Adrenal gland (tissue), 12 donors: ENCODE measurements around the gene CISTR. TPM values are rescaled to one million over a fixed set of nuclear protein-coding genes. Genes with fewer than 3 reads are reported as not detected.

ENCODE experiments used
- DNase-seq, 7 donors: peaks; one replicate each; pipeline ENCODE4 v3.0.0-alpha.2; 2019 to 2020
- H3K27ac ChIP-seq, 5 donors: fragments of 200-600 bp; sonication (generic) in 4 of 5; 1 replicate in 3 of 5; 2 replicates in 2 of 5; pipeline versions ENCODE4 v1.5.1 to v1.8.0; 2016 to 2020; ENCODE audit warnings: mild to moderate bottlenecking in 1 of 5
- H3K27me3 ChIP-seq: fragments of 200-600 bp; 2 replicates; pipeline ENCODE4 v1.8.0; 2021
- H3K36me3 ChIP-seq, 2 donors: fragments of 200-600 bp; replicated peaks in 1 of 2; 1 replicate in 1 of 2; 2 replicates in 1 of 2; pipeline versions ENCODE4 v1.5.1 to v1.8.0; 2018 to 2022
- H3K4me1 ChIP-seq, 2 donors: fragments of 200-600 bp; replicated peaks in 1 of 2; 1 replicate in 1 of 2; 2 replicates in 1 of 2; pipeline versions ENCODE4 v1.5.1 to v1.8.0; 2018 to 2021
- H3K4me3 ChIP-seq, 4 donors: fragments of 200-600 bp; sonication (generic) in 3 of 4; one replicate each; pipeline ENCODE4 v1.5.1; 2016 to 2018
- H3K9me3 ChIP-seq, 3 donors: fragments of 200-600 bp; sonication (generic) in 1 of 3; replicated peaks in 1 of 3; 1 replicate in 2 of 3; 2 replicates in 1 of 3; pipeline versions ENCODE4 v1.5.1 to v1.8.0; 2016 to 2021
- CTCF ChIP-seq, 6 experiments: fragments of 450-650 bp in 4 of 6; fragments of 200-600 bp in 2 of 6; sonication (generic) in 1 of 6; IDR thresholded peaks; 1 replicate in 5 of 6; 2 replicates in 1 of 6; pipeline versions ENCODE4 v1.5.1 to v1.8.0; 2016 to 2021; ENCODE audit warnings: antibody characterized with exemption in 6 of 6, mild to moderate bottlenecking in 2 of 6, moderate library complexity in 1 of 6
- POLR2A ChIP-seq, 2 donors: fragments of 450-650 bp; IDR thresholded peaks; one replicate each; pipeline ENCODE4 v1.6.1; 2017; ENCODE audit warnings: antibody characterized with exemption in 2 of 2, mild to moderate bottlenecking in 2 of 2, moderate library complexity in 1 of 2
- WGBS, 4 donors: extraction: QIAGEN DNeasy Blood & Tissue Kit in 2 of 4; methylation state at CpG; one replicate each; pipeline versions ENCODE4 v1.1.5 to v1.1.7; 2013 to 2017; 5-methylcytosine and 5-hydroxymethylcytosine counted together
- intact Hi-C, 2 donors: fragments of 100-400 bp; cut with DNase I; formaldehyde crosslinking; loops; one replicate each; pipeline versions ENCODE4 v1.14.1 to v1.15.0; 2022 to 2023
- polyA plus RNA-seq, 3 donors: library from polyadenylated mRNA; stranded (reverse); fragments of 200-250 nt in 2 of 3; fragments of 350-450 nt in 1 of 3; fragmentation: Illumina TruSeq in 1 of 3; extraction: RNeasy Lipid Tissue Mini Kit (QIAGEN cat#74804) in 1 of 3; gene quantifications; one replicate each; pipeline ENCODE4 v1.2.3, GENCODE V29; 2013 to 2014
- total RNA-seq, 9 donors: library from RNA; depleted of rRNA in 4 of 9; stranded (reverse); fragments of >200 nt in 4 of 9; fragments of 120-200 nt in 1 of 9; fragmentation: NEBNext Ultra II Directional in 1 of 9; extraction: Animal tissue kit (Norgen Biotek cat#: 25700) in 1 of 9; gene quantifications; one replicate each; pipeline versions ENCODE4 v1.1.0 to v1.2.4, GENCODE V29; 2013 to 2023
- donor health status: healthy with polysubstance abuse.
- donor health status: Bipolar disorder and iron deficiency.
- donor health status: DM: yes; HTN: yes; CAD: no.
- donor health status: DM: no; HTN: no; CAD: no.
- donor health status: DM: no; HTN: no; CAD: no.
- donor health status: DM: yes; HTN: yes; CAD: no.

The CISTR gene
- total and polyA plus RNA-seq, 12 donors: not detected

- no peaks in the 10 kb centered on the region for H3K36me3 ChIP-seq
- peaks cover 32% of the 10 kb centered on the region for H3K27me3 ChIP-seq
- no peak overlapping the region for H3K27ac ChIP-seq
- H3K4me3 ChIP-seq: no peak overlapping the region
- intact Hi-C loops: no loop called here
- TF ChIP-seq CTCF (IDR thresholded peaks at IDR 0.05): no peak
- no peak for DNase-seq
- H3K9me3 ChIP-seq: no peaks in the 10 kb centered on the region
- peaks cover 11 to 19% of the 10 kb centered on the region in 2 donors for H3K4me1 ChIP-seq
- WGBS, 4 donors: 73 to 82% (median 79%) methylated on average over 4 of the region's 4 CpGs
These were observed 3.7 kb upstream of the CISTR start for GRCh38 chr12:53755451-53755891.

GRCh38 chr12:53754633-53755264 lies 3.0 kb upstream of the CISTR start:
- Histone ChIP-seq H3K4me1 (peaks cover 11 to 19% of the 10 kb centered on the region in 2 donors), H3K9me3 (no peaks in the 10 kb centered on the region), H3K27me3 (peaks cover 34% of the 10 kb centered on the region), H3K27ac (no peak overlapping the region), H3K36me3 (no peaks in the 10 kb centered on the region), H3K4me3 (no peak overlapping the region)
- no peak for DNase-seq
- WGBS, 4 donors: 20 to 27% (median 23%) methylated on average over 4 of the region's 4 CpGs
- TF ChIP-seq CTCF (IDR thresholded peaks at IDR 0.05): no peak
- TF ChIP-seq POLR2A (IDR thresholded peaks at IDR 0.05): no peak
- intact Hi-C loops: no loop called here

GRCh38 chr12:53754188-53754585 lies 2.4 kb upstream of the CISTR start:
- no peak for DNase-seq
- Histone ChIP-seq H3K4me3 (no peak overlapping the region), H3K9me3 (no peaks in the 10 kb centered on the region), H3K36me3 (no peaks in the 10 kb centered on the region), H3K4me1 (peaks cover 11 to 19% of the 10 kb centered on the region in 2 donors), H3K27me3 (peaks cover 32% of the 10 kb centered on the region), H3K27ac (no peak overlapping the region)
- 42 to 48% (median 44%) methylated on average over 7 of the region's 7 CpGs for WGBS, 4 donors
- intact Hi-C loops: no loop called here
- TF ChIP-seq POLR2A (IDR thresholded peaks at IDR 0.05) (no peak), CTCF (IDR thresholded peaks at IDR 0.05) (no peak)

- Histone ChIP-seq H3K27me3 (peaks cover 34% of the 10 kb centered on the region), H3K4me1 (peaks cover 11 to 19% of the 10 kb centered on the region in 2 donors), H3K4me3 (no peak overlapping the region), H3K9me3 (no peaks in the 10 kb centered on the region), H3K27ac (no peak overlapping the region), H3K36me3 (no peaks in the 10 kb centered on the region)
- TF ChIP-seq CTCF (IDR thresholded peaks at IDR 0.05) (no peak), POLR2A (IDR thresholded peaks at IDR 0.05) (no peak)
- intact Hi-C loops: no loop called here
- WGBS, 4 donors: 91 to 97% (median 93%) methylated on average over 3 of the region's 3 CpGs
- no peak for DNase-seq
These were observed 842 bp upstream of the CISTR start for GRCh38 chr12:53752621-53753020.
